Hippocampal formation (tissue), 2 donors: Measurements from ENCODE around the gene NT5C1B.

Experiments used
- DNase-seq, 2 donors: peaks; one replicate each; lab custom pipeline; 2025; lab: John Stamatoyannopoulos, UW

Gene NT5C1B

GRCh38 chr2:18599509-18600254 lies 10.3 kb upstream of the NT5C1B start:
- no peak for DNase-seq

GRCh38 chr2:18598848-18599484 lies 9.6 kb upstream of the NT5C1B start:
- DNase-seq = no peak

GRCh38 chr2:18597618-18598017 lies 8.2 kb upstream of the NT5C1B start:
- DNase-seq = no peak

GRCh38 chr2:18596993-18597392 lies 7.6 kb upstream of the NT5C1B start:
- no peak for DNase-seq

GRCh38 chr2:18593496-18593895 lies 4.1 kb upstream of the NT5C1B start:
- DNase-seq = no peak

DNA sequence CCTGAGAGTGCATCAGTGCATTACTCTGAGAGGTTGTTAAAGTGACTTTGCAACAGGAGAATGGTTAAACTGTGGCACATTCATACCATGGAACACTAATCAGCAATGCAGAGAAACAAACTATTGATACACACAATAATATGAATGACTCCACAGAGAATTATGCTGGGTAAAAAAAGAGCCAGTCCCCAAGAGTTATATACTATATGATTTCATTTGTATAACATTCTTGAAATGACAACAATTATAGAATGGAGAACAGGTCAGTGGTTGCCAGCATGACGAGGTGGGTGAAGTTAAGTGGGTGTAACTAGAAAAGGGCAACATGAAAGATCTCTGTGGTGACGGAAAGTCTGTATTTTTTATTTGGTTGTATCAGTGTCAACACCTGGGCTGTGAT lies 3.0 kb upstream of the NT5C1B start:
- DNase-seq = no peak

DNA sequence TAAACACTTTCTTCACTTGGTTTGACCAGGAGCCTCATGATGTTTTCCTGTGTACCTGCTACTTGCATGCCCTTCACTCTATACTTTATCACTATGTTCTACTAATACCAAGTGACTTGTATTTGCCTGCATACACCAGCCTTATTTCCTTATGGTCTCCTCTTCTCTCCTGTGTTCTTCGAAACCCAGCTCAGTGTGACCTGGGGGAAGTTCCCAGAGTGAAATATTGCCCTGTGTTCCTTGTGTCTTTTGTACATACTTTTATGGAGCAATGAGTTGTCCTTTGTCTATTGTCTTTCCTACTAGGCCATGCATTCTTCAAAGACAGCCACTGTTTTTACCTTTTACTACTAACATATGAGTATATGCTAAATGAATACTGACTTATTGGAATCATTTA lies 567 bp downstream of the NT5C1B start:
- DNase-seq = no peak

GRCh38 chr2:18588049-18588448 lies 1.3 kb downstream of the NT5C1B start:
- DNase-seq = no peak

- DNase-seq = no peak
Observed at GRCh38 chr2:18585526-18585925, 3.8 kb downstream of the NT5C1B start.

DNA sequence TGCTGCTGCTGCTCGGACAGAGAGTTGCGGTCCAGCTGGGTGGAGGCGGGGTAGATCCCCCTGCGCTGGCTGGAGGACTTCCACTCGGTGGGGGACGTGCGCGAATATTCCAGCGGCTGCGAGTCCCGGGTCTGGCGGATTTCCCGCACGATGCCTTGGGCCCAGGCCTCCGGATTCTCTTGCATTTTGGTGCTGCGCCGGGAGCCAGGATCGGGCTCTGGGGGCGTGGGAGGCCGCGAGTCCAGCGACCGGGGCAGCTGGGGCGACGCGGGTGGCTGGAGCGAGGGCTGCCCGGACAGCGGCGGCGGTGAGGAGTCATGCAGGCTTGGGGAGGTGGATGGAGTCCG lies 4.8 kb downstream of the NT5C1B start:
- DNase-seq = no peak

- DNase-seq = no peak
Observed at GRCh38 chr2:18583905-18584607, 5.3 kb downstream of the NT5C1B start.

DNA sequence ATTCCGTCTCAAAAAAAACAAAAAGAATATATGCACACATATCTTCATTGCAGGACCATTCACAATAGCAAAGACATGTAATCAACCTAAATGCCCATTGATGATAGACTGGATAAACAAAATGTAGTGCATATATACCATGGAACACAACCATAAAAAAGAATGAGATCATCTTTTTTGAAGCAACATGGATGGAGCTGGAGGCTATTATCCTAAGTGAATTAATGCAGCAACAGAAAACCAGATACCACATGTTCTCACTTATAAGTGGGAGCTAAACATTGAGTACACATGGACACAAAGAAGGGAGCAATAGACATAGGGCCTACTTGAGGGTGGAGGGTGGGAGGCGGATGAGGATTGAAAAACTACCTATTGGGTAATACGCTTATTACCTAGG lies 8.8 kb downstream of the NT5C1B start:
- DNase-seq = no peak

DNA sequence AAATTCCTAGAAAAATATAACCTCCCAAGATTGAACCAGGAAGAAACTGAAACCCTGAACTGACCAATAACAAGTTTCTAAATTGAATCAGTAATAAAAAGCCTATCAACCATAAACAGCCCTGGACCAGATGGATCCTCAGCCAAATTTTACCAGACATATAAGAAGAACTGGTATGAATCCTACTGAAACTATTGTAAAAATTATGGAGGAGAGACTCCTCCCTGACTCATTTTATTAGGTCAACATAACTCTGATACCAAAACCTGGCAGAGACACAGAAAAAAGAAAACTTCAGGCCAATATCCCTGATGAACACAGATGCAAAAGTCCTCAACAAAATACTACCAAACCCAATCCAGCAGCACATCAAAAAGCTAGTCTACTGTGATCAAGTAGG lies 11.3 kb downstream of the NT5C1B start:
- DNase-seq = no peak

GRCh38 chr2:18566145-18566769 lies 23.1 kb downstream of the NT5C1B start:
- no peak for DNase-seq

DNA sequence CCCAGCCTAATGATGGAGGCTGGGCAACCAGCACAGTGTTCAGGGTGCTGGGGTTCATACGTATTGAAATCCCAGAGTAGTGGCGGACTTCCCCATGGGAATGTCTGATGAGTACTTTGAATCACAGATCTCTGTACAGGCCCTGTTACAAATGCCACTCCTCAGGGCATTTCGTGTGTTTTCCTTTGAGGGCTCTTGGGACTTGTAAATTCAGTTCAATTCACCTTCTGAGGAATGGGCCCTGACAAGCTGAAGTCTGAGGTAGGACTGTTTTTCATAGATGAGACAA lies 28.6 kb downstream of the NT5C1B start:
- no peak for DNase-seq

DNA sequence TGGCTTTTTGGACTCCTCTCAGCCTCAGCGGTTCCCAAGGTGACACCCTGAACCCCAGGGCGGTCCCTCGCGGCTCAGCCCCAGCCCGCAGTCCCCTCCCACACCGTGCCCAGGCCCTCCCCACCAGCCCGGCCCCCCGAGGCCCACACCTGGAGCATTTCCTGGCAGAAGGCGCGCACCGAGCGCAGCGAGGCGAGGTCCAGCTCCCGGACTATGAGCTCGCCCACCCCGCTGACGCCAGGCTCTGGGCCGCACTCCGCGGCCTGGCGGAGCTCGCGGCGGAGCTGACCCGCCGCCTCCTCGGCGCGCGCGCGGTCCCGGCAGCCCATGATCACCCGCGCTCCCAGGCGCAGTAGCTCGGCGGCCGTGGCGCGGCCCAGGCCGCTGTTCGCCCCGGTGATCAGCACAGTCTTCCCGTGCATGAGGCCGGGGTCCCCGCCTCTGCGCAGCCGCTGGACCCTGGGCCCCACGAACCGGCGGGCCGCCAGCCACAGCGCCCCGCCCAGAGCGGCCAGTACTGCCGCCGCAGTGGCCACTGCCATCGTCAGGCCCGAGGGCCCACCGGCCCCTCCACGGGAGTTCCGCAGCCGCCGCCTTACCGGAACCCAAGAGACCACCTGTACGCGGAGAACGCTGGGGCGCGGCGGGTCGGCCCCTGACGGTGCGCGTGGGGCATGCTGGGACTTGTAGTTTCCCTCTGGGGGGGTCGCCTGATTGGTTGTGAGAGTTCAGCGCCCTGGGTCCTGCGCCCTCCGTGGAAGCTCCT lies 29.2 kb downstream of the NT5C1B start, which contains the start of gene RDH14:
TSS of gene RDH14 (minus strand) at position 623 of the 766 bp plus-strand sequence. CDS start at position 542, 81 bp downstream.
- DNase-seq = peak; percentile 93 to 95

- peak in 1 of 2 donors; percentile 23 for DNase-seq
Observed at GRCh38 chr2:18559531-18560030, 29.8 kb downstream of the NT5C1B start.

DNA sequence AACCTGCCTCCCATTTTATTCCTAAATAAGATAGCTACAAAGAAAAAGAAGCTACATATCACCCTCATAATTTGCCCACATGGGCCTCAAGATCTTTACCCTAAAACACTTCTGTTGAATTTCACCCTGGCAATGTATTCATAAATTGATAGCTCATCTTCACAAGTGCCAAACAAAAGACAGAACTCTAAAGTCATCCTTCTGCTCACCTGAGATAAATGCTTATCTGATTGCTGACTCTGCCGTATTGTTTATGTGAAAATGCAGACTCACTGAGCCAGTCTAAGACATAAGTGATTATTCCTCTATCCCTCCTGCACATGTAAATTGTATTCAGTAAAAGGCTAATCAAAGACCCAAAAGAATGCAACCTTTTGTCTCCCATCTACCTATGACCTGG lies 30.9 kb downstream of the NT5C1B start:
- no peak for DNase-seq

DNA sequence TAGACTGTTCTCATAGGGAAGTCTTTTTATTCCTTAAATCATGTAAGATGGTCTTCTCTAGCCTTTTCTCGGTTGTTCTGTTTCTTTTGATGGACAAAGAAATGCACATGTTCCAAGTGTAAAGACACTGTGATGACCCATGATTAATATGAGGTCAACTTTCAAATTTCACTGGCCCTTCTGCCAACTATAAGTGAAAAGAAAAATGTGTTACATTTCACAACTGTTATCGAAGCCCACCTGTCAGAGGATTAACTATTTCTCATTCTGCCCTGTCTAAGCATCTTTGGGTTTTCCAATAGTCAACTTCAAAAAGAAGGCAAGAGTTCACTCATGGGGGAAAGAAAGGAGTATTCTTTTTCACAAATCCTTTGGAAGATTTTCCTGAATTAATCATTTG lies 32.2 kb downstream of the NT5C1B start:
- no peak for DNase-seq

DNA sequence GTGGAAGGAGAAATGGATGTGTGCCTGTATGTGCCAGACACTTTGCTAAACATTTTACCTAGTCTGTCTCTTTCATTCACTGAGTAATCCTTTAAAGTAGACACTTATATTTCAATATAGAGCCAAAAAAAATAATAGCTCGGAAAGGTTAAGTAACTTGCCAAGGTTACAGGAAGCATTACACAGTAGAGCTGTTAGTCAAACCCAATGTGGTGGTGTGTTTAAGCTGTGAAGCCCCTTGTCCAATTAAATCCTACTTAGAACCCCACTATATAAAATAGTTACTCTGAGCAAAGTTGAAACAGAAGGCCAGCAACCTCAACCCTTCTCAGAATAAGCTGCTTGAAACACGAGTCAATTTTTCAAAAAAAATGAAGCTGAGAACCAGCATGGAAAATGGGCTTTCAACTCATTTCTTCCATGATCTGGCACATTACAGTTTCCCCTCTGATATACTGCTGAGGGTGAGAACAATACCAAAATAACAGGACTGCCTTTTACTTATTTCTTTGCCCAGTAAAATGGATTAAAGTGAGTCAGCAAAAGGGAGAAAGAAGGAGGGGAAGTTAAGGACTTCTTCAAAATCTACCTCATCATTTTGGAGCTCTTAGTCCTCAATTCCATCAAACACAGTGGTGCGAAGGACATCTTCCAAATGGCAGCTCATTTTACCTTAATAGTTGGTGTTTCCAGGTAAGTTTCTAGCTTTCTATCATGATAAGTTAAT lies 36.9 kb downstream of the NT5C1B start:
- DNase-seq = no peak

GRCh38 chr2:18551623-18552022 lies 37.7 kb downstream of the NT5C1B start:
- no peak for DNase-seq
